HG03280 (cell line): Measurements from ENCODE around the gene MEF2A.
"Not testable (repeated sequence)": the region's sequence is repeated elsewhere in the genome, so short reads cannot be mapped to it uniquely, and the experiment has no call there.

ENCODE experiments used
- ATAC-seq: cut with Tn5 transposase; IDR thresholded peaks from one replicate; pipeline ENCODE4 v1.9.1; 2021; ENCODE audit warnings: mild to moderate bottlenecking, moderate library complexity; ENCODE audit not compliant: unreplicated experiment

Gene MEF2A

DNA sequence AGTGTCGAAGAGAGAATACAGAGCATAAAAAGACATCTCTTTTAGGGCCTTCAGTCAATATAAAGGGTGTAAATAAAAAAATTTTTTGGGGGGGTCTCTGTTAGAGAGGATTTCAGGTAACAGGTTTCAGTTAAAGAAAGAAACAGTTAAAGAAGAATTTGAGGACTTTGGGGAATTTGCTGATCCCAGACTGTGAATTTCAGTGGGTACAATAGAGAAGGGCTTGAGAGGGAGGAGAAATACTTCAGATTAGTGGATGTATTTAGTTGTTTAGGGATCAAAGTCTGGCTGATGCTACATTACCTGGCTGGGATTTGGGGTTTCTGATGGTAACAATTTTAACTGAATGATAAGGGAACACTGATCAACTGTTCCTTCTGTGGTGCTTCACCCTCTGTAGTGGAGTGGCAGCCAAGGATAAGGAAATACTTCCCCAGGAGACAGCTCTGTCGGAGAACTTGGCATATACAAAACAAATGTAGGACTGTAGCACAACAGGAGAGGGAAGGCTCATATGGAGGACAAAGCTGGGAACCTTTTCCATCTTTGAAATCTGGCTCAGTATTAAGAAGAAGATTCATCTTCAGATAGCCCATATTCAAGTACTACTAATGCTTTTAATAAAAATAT, 79.2 kb downstream of the MEF2A start:
- no peak for ATAC-seq

DNA sequence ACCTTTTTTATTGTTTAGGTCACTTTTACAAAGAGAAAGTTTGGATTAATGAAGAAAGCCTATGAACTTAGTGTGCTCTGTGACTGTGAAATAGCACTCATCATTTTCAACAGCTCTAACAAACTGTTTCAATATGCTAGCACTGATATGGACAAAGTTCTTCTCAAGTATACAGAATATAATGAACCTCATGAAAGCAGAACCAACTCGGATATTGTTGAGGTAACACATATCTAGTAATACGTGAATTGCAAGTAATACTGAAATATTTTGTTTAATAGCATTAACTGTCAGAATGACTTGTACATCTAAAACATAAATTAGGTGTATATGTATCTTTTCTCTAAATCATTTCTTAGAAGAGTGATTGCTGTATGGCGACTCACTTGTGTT, 79.8 kb downstream of the MEF2A start:
- no peak for ATAC-seq

DNA sequence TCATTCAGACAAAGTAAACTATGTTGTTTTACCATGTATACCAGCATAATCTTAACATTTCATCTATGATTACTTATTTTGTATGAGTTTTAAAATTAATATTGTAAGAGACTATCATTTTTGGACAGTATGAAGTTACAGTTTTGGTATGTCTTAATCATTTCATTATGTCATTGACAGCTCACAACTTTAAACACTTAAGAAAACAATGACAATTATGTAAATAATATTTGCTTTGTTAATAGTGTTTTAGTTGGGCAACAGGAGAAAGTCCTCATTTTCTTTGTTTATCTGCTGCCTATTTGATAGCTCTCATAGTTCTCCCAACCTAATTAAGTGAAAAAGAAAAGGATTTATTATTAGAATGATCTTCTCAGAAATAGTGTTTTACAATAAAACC, 80.2 kb downstream of the MEF2A start:
- ATAC-seq, result no peak

DNA sequence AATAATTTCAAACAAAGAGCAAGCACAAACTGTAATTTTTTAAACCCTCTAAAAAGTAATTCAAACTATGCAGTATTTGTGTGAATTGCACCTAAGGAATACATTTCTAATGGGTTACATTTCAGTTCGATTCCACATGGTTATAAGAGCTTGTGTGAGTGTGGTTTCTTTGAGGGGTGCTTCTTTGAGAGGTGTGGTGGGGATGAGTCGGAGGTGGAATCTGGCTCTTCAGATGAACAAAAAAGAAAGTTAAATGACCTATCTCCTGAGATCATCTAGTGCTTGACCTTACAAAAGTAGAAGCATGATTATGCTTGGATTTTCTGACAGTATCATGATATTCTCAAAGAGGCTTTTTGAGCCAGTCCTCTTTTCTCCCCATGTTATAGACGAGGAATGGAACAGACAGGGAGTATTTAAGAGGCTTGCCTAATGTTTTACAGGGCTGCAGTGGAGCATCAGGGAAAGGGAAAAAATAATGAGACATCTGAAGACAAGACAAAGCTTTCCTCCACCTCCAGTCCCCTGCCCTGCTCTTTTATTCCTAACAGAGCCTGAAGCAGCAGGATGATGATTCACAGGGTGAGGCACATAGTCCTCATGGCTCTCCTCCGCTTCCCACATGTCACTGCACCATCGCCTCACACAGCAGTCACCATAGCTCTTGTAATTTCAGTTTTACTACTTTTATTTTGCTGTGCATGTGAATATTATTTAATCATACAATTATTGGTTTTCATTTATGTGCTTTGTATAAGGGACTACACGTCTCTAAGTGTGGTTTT, 85.4 kb downstream of the MEF2A start:
- no peak for ATAC-seq

DNA sequence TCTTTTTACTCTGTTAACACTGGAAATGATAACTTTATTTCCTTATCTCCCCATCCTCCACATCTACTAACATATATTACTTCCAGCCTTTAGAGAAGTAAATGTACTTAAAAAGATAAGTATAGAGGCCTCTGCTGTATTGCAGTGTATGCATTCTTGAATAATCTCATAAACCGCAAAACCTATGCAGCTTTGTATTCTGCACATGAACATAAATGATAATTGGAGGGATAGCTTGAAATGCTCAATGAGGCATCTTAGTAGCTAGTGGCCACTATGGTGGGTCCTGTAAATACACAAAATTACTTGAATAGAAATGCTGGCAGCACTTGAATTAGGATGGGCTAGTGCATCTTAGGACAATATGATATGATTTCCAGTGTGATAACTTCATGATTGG, 90.4 kb downstream of the MEF2A start:
- ATAC-seq, result no peak

DNA sequence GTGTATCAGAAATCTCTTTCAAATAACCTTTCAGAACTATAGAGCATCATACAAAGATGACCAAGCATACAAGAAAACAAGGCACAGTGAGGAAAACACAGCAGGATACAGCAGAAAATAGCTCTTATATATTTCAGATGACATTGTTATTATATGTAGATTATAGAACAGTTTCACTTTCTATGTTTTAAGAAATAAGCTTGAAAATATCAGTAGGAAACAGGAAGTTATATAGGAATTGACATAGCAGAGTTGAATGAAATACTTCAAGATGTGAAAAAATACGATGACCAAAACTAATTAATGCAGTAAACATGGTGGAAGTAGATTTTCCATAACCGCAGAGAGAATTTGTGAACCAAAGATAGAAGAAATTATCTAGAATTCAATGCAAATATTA, 92.2 kb downstream of the MEF2A start:
- ATAC-seq, result no peak

DNA sequence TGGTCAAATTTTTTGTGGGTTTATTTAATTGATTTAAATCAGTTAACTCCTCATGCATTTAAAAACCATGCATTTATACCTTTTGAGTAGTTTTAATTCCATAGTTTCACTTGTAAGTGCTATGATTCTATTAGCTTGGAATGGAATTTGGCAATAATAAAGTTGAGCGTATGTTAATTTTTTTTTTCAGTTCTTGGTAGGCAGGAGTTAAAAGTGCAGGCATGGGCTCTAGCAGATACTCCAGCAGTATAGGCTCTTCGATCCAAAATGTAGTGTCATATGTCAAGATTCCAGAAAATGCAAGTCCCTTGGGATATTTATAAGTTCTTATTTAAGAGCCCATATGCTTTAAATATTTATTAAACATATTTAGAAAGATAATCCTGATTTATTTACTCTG, 97.1 kb downstream of the MEF2A start:
- ATAC-seq, result no peak

DNA sequence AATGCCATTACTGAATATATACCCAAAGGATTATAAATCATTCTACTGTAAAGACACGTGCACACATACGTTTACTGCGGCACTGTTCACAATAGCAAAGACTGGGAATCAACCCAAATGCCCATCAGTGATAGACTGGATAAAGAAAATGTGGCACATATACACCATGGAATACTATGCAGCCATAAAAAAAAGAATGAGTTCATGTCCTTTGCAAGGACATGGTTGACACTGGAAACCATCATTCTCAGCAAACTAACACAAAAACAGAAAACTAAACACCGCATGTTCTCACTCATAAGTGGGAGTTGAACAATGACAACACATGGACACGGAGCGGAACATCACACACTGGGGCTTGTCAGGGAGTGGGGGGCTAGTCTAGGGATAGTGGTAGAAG, 100.3 kb downstream of the MEF2A start:
- ATAC-seq, result not testable (repeated sequence)

DNA sequence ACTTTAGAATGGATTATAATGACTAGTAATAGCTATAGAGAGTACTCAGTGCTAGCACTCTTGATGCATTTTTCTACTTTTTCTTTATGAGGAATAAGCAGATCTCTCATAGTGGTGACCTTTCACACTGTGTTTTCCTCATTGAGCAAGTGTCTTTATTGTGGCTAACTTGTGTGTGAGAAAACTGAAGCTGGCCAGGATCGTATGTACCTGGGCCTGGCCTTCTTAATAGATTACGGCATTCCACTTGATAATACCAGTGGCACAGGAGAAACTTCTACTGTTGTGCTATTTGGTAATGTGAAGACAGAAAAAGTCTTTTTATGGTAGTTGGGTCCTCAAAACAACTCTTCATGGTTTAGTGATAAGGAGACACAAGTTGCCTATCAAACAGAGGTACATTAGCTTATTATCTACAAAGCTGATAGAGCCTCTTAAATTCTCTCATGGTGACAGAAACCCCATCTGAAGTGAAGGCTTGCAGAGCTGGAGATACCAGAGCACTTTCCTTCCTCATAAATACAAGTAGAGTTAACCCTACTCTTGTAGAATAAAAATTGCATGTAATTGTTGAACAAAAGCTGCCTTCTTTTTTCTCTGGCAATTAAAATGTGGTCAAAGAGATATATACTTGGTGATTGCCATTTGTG, 102.9 kb downstream of the MEF2A start:
- ATAC-seq, result no peak

DNA sequence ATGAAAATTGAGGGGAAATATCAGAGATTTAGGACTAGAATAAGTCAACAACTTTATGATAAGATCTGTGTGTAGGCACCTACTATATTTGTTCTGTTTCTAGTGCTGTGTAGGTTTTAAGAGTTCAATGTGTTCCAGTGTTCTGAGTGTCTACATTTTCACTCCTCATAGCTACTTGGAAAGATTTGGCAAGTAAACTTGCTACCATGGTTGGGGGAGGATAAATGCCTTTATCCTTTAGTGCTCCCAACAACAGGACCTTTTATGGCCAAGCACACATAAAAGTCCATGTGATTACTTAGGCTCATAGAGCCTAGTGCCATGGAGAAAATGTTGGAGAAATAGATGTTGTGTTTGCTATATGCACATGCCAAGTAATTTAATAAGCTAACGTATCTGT, 103.5 kb downstream of the MEF2A start:
- ATAC-seq, result no peak

DNA sequence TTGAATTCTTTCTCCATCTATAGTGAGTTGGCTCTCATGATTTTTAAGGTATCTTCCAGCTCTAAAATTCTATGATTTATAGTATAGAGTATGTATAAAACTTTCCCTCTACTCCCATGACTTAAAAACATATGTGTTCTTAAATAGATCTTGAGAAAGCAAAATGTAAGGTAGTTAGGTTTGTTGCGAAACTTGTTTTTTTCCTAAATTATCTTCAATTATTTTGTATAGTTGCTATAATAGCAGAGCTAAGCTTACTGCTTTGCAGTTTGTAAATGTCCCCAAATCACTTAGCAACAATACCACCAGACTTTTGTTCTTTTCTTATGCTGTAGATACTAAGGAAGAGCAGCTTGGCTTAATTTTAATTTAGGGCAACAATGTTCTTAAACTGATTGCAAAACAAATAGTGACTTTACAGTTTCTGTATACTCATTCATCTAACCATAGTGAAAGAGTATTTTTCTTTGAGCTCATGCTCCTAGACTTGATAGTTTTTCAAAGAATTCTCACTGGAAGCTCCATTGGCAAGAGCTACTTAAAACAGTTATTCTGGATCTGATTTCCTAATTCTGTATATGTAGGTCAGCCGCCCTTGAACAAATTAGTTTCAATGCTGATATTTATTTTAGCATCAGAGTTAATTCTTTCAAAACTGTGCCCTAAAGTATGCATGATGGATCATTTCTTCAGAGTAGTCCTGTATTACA, 106.3 kb downstream of the MEF2A start:
- ATAC-seq, result no peak

DNA sequence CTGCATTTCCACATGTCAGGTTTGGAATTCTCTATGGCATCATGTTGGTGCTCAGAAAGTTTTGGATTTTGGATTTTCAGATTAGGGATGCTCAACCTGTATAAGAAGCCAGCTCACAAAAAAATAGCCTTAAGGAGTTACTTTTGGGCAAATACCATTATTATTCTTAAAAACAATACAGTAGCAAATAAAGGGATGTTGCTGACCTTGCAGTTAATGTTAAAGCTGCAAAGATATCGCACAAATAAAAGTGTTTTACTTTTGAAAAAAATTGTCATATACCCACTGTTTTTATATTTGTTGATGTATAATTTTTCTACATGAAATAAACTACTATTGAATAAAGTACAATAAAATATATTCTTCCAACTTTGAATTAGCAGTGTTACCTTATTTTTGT, 107.3 kb downstream of the MEF2A start:
- ATAC-seq, result no peak

DNA sequence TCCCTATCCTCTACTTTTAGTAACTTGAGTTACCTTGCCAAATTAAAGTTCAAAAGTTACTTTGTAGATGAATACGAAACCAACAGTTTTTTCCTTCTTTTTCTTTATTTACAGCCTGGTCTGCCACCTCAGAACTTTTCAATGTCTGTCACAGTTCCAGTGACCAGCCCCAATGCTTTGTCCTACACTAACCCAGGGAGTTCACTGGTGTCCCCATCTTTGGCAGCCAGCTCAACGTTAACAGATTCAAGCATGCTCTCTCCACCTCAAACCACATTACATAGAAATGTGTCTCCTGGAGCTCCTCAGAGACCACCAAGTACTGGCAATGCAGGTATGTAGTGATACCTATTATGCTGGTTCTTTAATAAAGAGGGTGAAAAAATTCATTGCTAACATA, 108.5 kb downstream of the MEF2A start:
- ATAC-seq, result no peak

DNA sequence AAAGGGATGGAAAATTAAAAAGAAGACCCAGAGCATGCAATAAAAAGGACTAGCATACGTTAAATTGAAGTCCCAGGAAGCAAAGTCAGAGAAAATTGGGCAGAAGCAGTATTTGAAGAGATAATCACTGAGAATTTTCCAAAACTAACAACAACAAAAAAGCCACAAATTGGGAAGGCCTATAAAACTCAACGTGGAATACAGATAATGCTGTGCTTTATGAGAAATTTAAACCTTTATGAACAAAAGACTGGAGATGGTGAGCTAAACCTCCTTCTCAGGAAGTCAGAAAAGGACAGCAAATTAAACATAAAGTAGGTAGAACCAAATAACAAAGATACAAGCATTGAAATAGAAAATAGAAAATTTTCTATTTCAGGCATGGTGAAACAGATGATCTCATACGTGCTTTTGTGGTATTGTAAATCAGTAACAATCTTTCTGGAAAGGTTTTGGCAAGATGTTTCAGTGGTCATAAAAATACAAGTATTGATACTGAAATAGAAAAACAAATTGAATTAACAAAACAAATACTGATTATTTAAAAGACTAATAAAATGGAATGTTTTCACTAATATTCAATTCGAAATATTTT, 111.9 kb downstream of the MEF2A start:
- ATAC-seq, result peak; percentile 52

DNA sequence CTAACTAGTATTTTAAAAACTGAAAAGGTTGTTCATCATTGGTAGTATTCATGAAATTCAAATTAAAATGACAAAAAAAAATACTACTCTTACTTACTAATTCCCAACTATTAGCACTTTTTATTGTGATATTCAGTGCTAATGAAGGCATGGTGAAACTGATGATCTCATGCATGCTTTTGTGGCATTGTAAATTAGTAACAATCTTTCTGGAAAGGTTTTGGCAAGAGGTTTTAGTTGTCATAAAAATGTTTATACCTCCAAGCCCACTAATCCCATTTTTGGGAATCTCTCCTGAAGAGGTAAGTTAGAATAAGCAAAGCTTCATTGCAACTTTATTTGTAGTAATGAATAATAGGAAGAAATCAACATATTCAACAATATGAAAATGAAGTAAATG, 114.5 kb downstream of the MEF2A start:
- no peak for ATAC-seq

DNA sequence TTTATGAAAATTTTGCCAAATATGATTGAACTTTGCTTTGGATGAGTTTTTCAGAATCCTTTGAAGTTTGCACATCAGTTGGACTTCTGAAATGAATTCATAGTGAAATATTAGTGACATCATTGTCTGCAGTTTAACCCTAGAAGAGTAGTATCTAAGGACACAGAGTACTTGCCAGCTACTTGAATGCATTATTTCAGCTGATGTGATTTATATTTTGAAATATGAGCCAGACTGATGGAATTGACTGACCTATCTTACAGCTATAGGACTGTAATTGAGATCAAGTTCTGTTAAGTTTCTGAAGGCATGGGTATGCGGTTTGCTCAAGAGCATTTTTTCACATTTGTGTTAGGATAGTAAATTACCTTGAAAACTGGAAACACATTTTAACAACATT, 116.2 kb downstream of the MEF2A start:
- ATAC-seq, result no peak

DNA sequence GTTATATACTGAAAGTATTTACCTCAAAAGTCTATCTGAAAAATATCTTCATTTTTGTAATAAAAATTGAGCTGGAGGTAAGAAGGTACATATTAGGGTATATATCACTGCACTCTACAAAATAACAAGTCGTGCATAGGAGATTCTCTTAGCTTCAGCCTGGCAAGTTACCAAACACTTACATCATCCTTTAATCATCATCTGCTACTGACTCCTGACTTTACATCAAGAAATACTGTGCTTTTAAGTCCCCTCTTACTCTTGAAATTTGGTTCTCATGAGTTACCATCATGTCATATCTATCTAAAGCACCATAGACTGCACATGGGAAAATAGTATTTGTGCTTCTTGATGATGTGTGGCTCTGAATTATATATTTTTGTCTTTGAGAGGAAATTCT, 116.7 kb downstream of the MEF2A start:
- no peak for ATAC-seq

DNA sequence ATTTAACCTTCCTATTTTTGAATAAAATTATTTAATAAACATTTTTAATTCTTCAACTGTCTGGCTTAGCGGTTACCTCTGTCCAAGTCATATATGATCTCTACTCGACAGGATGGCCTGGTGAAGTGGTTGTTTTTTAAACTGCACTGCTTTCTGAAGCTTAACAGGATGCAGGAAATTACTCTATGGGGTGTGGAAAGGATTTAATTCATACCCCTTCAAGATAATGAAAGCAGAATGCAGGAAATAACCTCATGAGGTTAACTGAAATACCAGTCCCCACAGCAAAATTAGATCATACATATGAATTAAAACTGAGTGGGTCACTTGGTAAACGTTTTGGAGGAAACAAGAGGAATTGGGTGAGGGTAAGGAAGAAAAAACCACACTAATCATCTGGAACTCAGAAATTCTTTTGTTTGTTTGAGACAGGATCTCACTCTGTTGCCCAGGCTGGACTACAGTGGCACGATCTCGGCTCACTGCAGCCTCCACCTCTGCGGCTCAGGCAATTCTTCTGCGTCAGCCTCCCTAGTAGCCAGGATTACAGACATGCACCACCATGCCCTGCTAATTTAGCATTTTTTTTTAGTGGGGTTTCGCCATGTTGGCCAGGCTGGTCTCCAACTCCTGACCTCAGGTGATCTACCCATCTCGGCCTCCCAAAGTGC, 117.4 kb downstream of the MEF2A start:
- no peak for ATAC-seq

DNA sequence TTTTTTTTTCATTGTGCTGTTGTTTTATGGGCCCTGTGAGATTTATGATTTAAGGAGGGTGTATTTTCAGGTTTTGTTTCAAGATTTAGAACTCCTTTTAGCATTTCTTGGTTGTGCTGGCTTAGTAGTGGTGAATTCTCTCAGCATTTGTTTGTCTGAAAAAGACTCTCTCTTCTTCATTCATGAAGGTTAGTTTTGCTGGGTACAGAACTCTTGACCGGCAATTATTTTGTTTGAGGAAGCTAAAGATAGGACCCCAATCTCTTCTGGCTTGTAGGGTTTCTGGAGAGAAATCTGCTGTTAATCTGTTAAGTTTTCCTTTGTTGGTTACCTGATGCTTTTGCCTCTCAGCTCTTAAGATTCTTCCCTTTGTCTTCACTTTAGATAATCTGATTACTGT, 120.5 kb downstream of the MEF2A start:
- no peak for ATAC-seq

DNA sequence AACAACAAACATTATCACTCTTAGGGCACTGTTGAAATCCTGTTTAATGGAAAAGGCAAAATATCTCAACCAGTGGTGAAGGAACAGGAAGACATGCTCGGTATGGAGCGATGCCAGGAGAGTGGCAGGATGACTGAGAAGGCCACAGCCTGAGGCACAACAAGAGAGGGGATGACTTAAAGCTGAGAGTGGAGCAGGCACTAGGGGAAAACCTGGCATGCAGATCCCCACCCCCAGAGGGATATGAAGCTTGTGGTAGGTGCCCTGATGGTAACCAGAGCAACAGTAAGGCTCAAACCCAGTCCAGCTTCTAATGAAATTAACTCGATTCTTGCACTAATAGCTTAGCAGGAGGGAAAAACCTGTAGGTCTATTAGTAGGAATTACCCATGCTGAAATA, 127.0 kb downstream of the MEF2A start:
- ATAC-seq, result no peak

DNA sequence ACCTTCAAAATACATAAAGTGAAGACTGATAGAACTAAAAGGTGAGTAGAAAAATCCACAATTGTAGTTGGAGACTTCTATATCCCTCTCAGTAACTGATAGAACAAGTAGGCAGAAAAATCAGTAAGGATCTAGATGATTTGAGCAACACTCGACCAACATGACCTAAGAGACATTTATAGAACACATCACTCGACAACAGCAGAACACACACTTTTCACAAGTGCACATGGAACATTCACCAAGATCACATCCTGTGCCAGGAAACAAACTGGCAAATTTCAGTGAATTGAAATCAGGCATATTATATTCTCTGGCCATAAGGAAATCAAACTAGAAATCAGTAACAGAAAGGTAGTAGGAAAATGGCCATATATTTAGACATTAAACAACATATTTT, 130.3 kb downstream of the MEF2A start:
- ATAC-seq, result no peak
